Stimulated activated memory B cell treated with anti-CD40 and anti-IgM and Interleukin-4, amounts not matched to agents 10 μg/mL and 1 μg/mL and 100 μg/mL, for 72 hours (primary cell): Measurements from ENCODE around the gene SLC7A10.
A peak's percentile ranks its signal among the peaks of the same experiment; 100 is the strongest.
"Not testable (repeated sequence)": the region's sequence is repeated elsewhere in the genome, so short reads cannot be mapped to it uniquely, and the experiment has no call there.

ENCODE experiments used
- ATAC-seq: fragments of 150-1000 bp; cut with Tn5 transposase; 2 replicates; pipeline ENCODE4 v1.10.0; 2021
- H3K27ac Mint-ChIP-seq: one replicate; pipeline ENCODE4 v1.8.0; 2022; ENCODE audit warnings: mild to moderate bottlenecking, mixed read lengths
- H3K27me3 Mint-ChIP-seq: one replicate; pipeline ENCODE4 v1.8.0; 2022; ENCODE audit warnings: mixed read lengths
- H3K36me3 Mint-ChIP-seq: one replicate; pipeline ENCODE4 v1.8.0; 2022; ENCODE audit warnings: mixed read lengths
- H3K4me1 Mint-ChIP-seq: one replicate; pipeline ENCODE4 v1.8.0; 2022; ENCODE audit warnings: mixed read lengths
- H3K4me3 Mint-ChIP-seq: one replicate; pipeline ENCODE4 v1.8.0; 2022; ENCODE audit warnings: mild to moderate bottlenecking, moderate library complexity, mixed read lengths
- H3K9me3 Mint-ChIP-seq: one replicate; pipeline ENCODE4 v1.8.0; 2022; ENCODE audit warnings: mixed read lengths

Gene SLC7A10

DNA sequence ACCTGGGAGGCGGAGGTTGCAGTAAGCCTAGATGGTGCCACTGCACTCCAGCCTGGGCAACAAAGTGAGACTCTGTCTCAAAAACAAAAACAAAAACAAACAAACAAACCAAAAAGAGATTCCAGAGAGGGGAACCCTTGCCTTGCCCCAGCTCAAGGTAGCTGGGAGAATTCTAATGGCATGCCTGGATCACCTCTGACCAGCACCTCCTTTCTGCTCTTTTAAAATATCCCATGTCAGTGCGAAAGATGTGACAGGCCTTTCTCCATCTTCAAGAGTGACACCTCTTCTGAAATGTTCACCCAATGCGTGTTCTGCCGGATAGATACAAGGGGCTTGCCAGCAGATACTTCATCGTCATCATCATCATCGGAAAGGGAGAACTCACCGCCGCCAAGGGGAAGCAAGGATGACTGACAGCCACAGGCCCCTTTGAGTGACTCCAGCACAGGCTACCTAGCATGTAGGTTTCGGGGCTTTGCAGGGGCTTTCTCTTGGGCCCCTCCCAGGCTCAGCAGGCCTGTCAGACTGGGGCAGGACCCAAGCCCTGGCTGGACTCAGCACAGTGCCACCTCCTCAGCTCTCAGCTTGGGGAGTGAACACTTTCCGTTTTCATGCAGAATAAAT lies 50.4 kb downstream of the SLC7A10 start:
- Mint-ChIP-seq H3K4me1 (peaks cover 51% of the 10 kb centered on the region), H3K27me3 (no peaks in the 10 kb centered on the region), H3K27ac (peak overlapping the region; percentile 98), H3K36me3 (peaks cover 9% of the 10 kb centered on the region), H3K9me3 (no peaks in the 10 kb centered on the region), H3K4me3 (peak overlapping the region; percentile 90)
- ATAC-seq = no peak

GRCh38 chr19:33174186-33174585 lies 51.5 kb downstream of the SLC7A10 start:
- no peak overlapping the region for H3K4me3 Mint-ChIP-seq
- H3K27ac Mint-ChIP-seq = no peak overlapping the region
- ATAC-seq = no peak
- H3K36me3 Mint-ChIP-seq = peaks cover 12% of the 10 kb centered on the region
- H3K4me1 Mint-ChIP-seq = peaks cover 51% of the 10 kb centered on the region
- H3K9me3 Mint-ChIP-seq = peaks cover 1% of the 10 kb centered on the region
- H3K27me3 Mint-ChIP-seq = no peaks in the 10 kb centered on the region

DNA sequence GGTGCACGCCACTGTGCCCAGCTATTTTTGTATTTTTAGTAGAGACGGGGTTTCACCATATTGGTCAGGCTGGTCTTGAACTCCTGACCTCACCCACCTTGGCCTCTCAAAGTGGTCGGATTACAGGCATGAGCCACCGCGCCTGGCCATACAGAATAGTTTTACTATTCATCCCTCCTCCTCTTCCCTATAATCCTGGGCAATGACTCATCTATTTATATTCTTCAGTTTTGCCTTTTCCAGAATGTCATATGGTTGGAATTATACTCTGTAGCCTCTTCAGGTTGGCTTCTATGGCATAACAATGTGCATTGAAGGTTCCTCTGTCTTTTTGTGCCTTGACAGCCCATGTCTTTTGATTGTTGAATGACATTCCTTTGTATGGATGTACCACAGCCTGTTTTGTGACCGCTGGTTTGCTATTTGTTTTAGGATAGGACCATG lies 53.7 kb downstream of the SLC7A10 start:
- no peak overlapping the region for H3K27ac Mint-ChIP-seq
- no peaks in the 10 kb centered on the region for H3K27me3 Mint-ChIP-seq

DNA sequence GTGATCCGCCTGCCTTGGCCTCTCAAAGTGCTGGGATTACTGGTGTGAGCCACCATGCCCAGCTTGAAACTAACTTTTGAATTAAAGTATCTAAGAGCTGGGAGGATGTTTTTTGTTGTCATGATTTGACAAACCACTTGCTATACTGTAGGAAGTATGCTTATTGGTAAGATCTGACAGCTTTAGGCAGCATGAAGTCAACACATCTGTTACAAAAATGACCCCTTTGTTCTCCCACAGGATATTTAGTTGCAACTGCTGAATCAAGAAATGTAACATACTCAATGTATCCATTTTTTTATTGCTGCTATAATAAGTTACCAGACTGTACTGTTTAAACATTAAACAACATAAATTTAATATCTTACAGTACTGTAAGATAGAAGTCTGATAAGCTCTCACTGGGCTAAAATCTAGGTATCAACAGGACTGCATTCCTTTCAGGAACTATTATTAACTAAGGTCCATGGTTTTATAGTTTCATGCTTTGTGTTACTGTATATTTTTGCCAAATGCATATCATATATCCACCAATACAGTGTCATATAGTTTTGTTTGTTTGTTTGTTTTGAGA lies 54.3 kb downstream of the SLC7A10 start:
- H3K9me3 Mint-ChIP-seq = peaks cover 13% of the 10 kb centered on the region

More for the DNA sequence above, 53.7 kb downstream of the SLC7A10 start:
- ATAC-seq = no peak
- H3K36me3 Mint-ChIP-seq = peaks cover 31% of the 10 kb centered on the region
- H3K9me3 Mint-ChIP-seq = peaks cover 13% of the 10 kb centered on the region
- peaks cover 37% of the 10 kb centered on the region for H3K4me1 Mint-ChIP-seq
- no peak overlapping the region for H3K4me3 Mint-ChIP-seq

DNA sequence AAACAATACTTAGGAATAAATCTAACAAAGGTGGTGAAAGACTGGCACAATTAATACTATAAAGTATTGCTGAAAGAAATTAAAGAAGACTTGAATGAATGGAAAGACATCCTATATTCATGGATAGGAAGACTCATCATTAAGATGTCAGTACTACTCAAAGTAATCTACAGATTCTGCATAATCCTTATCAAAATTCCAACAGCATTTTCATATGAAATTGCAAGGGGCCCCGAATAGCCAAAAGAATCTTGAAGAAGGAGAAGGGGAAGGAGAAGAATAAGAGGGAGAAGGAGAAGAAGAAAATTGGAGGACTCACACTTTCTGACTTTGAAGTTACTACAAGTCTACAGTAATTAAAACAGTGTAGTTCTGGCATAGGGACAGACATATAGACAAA lies 57.1 kb downstream of the SLC7A10 start:
- H3K4me3 Mint-ChIP-seq = no peak overlapping the region
- H3K4me1 Mint-ChIP-seq = peaks cover 16% of the 10 kb centered on the region
- H3K27me3 Mint-ChIP-seq = no peaks in the 10 kb centered on the region
- ATAC-seq = no peak
- peaks cover 13% of the 10 kb centered on the region for H3K9me3 Mint-ChIP-seq
- peaks cover 36% of the 10 kb centered on the region for H3K36me3 Mint-ChIP-seq
- no peak overlapping the region for H3K27ac Mint-ChIP-seq

More for the DNA sequence above, 54.3 kb downstream of the SLC7A10 start:
- ATAC-seq = no peak
- no peaks in the 10 kb centered on the region for H3K27me3 Mint-ChIP-seq
- H3K4me3 Mint-ChIP-seq = no peak overlapping the region
- H3K27ac Mint-ChIP-seq = no peak overlapping the region
- peaks cover 31% of the 10 kb centered on the region for H3K4me1 Mint-ChIP-seq
- H3K36me3 Mint-ChIP-seq = peaks cover 31% of the 10 kb centered on the region

- Mint-ChIP-seq H3K4me1 (peaks cover 5% of the 10 kb centered on the region), H3K4me3 (no peak overlapping the region), H3K9me3 (peaks cover 13% of the 10 kb centered on the region), H3K27ac (no peak overlapping the region), H3K36me3 (peaks cover 32% of the 10 kb centered on the region), H3K27me3 (no peaks in the 10 kb centered on the region)
- no peak for ATAC-seq
These were observed 58.2 kb downstream of the SLC7A10 start for GRCh38 chr19:33167438-33167837.

- H3K27ac Mint-ChIP-seq, ATAC-seq, H3K4me1 Mint-ChIP-seq, H3K27me3 Mint-ChIP-seq, H3K4me3 Mint-ChIP-seq: not testable (repeated sequence)
- peaks cover 27% of the 10 kb centered on the region for H3K36me3 Mint-ChIP-seq
- peaks cover 13% of the 10 kb centered on the region for H3K9me3 Mint-ChIP-seq
These were observed 59.6 kb downstream of the SLC7A10 start for GRCh38 chr19:33166037-33166436.

GRCh38 chr19:33163481-33163880 lies 62.2 kb downstream of the SLC7A10 start:
- H3K27ac Mint-ChIP-seq = no peak overlapping the region
- H3K27me3 Mint-ChIP-seq = no peaks in the 10 kb centered on the region
- peaks cover 22% of the 10 kb centered on the region for H3K36me3 Mint-ChIP-seq
- no peak for ATAC-seq
- peaks cover 10% of the 10 kb centered on the region for H3K4me1 Mint-ChIP-seq
- H3K9me3 Mint-ChIP-seq = peaks cover 7% of the 10 kb centered on the region
- H3K4me3 Mint-ChIP-seq = no peak overlapping the region

DNA sequence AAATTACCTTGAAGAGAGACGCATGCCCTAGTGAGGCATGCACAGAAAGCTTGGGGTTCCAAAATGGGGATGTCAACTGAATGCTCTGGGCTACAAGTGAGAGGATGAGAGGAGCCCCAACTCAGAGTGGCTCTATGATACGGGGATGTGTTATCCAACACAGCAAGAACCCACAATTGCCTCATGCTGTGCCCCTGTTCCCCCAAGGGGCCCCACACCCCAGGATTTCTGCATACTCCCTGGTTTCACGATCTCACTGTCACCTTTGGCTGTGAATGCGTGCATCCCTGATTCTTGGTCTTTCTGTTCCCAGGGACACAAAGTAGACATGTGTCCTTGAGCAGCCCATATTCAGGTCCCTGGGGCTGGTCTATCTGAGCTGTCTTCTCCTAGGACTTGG lies 64.4 kb downstream of the SLC7A10 start:
- no peak for ATAC-seq
- Mint-ChIP-seq H3K4me1 (peaks cover 10% of the 10 kb centered on the region), H3K4me3 (no peak overlapping the region), H3K36me3 (peaks cover 10% of the 10 kb centered on the region), H3K27me3 (no peaks in the 10 kb centered on the region), H3K9me3 (no peaks in the 10 kb centered on the region), H3K27ac (no peak overlapping the region)

- H3K27ac Mint-ChIP-seq = peak overlapping the region; percentile 66
- no peaks in the 10 kb centered on the region for H3K27me3 Mint-ChIP-seq
- peaks cover 10% of the 10 kb centered on the region for H3K4me1 Mint-ChIP-seq
- H3K36me3 Mint-ChIP-seq = peaks cover 8% of the 10 kb centered on the region
- no peak for ATAC-seq
- H3K4me3 Mint-ChIP-seq = no peak overlapping the region
- no peaks in the 10 kb centered on the region for H3K9me3 Mint-ChIP-seq
These were observed 65.8 kb downstream of the SLC7A10 start for GRCh38 chr19:33159893-33160292.

DNA sequence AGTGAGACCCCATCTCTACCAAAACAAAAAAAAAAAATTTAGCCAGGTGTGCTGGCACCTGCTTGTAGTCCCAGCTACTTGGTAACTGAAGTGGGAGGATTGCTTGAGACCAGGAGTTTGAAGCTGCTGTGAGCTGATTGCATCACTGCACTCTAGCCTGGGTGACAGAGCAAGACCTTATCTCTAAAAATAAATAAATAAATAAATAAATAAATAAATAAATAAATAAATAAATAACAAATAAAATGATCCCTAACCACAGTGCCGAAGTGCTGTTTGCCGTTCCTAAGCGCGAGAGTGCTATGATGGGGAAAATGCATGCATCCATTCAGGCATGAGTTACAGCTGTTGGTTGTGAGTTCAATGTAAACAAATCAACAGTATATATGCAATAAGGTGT lies 66.5 kb downstream of the SLC7A10 start:
- ATAC-seq = no peak
- no peaks in the 10 kb centered on the region for H3K9me3 Mint-ChIP-seq
- H3K27ac Mint-ChIP-seq = no peak overlapping the region
- no peak overlapping the region for H3K4me3 Mint-ChIP-seq
- peaks cover 7% of the 10 kb centered on the region for H3K27me3 Mint-ChIP-seq
- H3K4me1 Mint-ChIP-seq = peaks cover 10% of the 10 kb centered on the region
- H3K36me3 Mint-ChIP-seq = peaks cover 5% of the 10 kb centered on the region
